Liver (tissue), 9 donors: ENCODE data around the gene TMEM170B. TPM values are rescaled to one million over a fixed set of nuclear protein-coding genes. Genes with fewer than 3 reads are reported as not detected.

Experiments
- DNase-seq: peaks from one replicate; pipeline ENCODE4 v3.0.0-alpha.2; 2017; ENCODE audit warnings: low spot score
- H3K27ac ChIP-seq, 2 donors: one replicate each; pipeline ENCODE4 v1.7.0; 2013; ENCODE audit warnings: inconsistent platforms in 2 of 2, low read length in 2 of 2, control low read depth in 1 of 2, low read depth in 1 of 2, mild to moderate bottlenecking in 1 of 2
- H3K27me3 ChIP-seq, 4 donors: one replicate each; pipeline versions ENCODE4 v1.6.1 to v1.7.0; 2013; ENCODE audit warnings: low read length in 3 of 4, inconsistent platforms in 1 of 4, mild to moderate bottlenecking in 1 of 4, moderate library complexity in 1 of 4; ENCODE audit not compliant: control insufficient read depth in 4 of 4, insufficient read depth in 4 of 4
- H3K36me3 ChIP-seq, 4 donors: one replicate each; pipeline versions ENCODE4 v1.6.1 to v1.7.0; 2013; ENCODE audit warnings: low read length in 3 of 4, mild to moderate bottlenecking in 3 of 4, low read depth in 1 of 4, moderate library complexity in 1 of 4; ENCODE audit not compliant: control insufficient read depth in 4 of 4, insufficient read depth in 3 of 4
- H3K4me1 ChIP-seq, 4 donors: one replicate each; pipeline versions ENCODE4 v1.6.1 to v1.7.0; 2013; ENCODE audit warnings: low read length in 3 of 4, mild to moderate bottlenecking in 3 of 4, moderate library complexity in 1 of 4; ENCODE audit not compliant: control insufficient read depth in 4 of 4, insufficient read depth in 4 of 4
- H3K4me3 ChIP-seq, 3 donors: one replicate each; pipeline versions ENCODE4 v1.6.1 to v1.7.0; 2013; ENCODE audit warnings: low read length in 3 of 3, control low read depth in 1 of 3, low read depth in 1 of 3, mild to moderate bottlenecking in 1 of 3
- H3K9ac ChIP-seq, 2 donors: one replicate each; pipeline ENCODE4 v1.7.0; 2013; ENCODE audit warnings: low read length in 2 of 2, mild to moderate bottlenecking in 2 of 2, moderate library complexity in 2 of 2, control low read depth in 1 of 2, low read depth in 1 of 2
- H3K9me3 ChIP-seq, 4 donors: one replicate each; pipeline versions ENCODE4 v1.6.1 to v1.7.0; 2013; ENCODE audit warnings: low read length in 3 of 4; ENCODE audit not compliant: control insufficient read depth in 4 of 4
- ATF3 ChIP-seq: IDR thresholded peaks from 2 replicates; pipeline ENCODE4 v1.6.1; 2016; ENCODE audit warnings: antibody characterized with exemption
- CTCF ChIP-seq: fragments of 150-350 bp; IDR thresholded peaks from 2 replicates; pipeline ENCODE4 v1.5.1; 2017; ENCODE audit warnings: improper control_type of control experiment, low read depth, low read length; ENCODE audit not compliant: missing input control
- EGR1 ChIP-seq, 2 donors: IDR thresholded peaks; 2 replicates each; pipeline ENCODE4 v1.6.1; 2016 to 2018; ENCODE audit warnings: antibody characterized with exemption in 2 of 2, low read depth in 2 of 2
- FOXA1 ChIP-seq: IDR thresholded peaks from 2 replicates; pipeline ENCODE4 v1.6.1; 2016; ENCODE audit warnings: antibody characterized with exemption
- FOXA2 ChIP-seq: IDR thresholded peaks from 2 replicates; pipeline ENCODE4 v1.6.1; 2016; ENCODE audit warnings: antibody characterized with exemption
- GABPA ChIP-seq, 2 donors: IDR thresholded peaks in 1 of 2; conservative IDR thresholded peaks in 1 of 2; 2 replicates each; pipeline ENCODE4 v1.6.1; 2016; ENCODE audit warnings: antibody characterized with exemption in 2 of 2, mild to moderate bottlenecking in 1 of 2, moderate library complexity in 1 of 2
- HNF4A ChIP-seq, 2 donors: conservative IDR thresholded peaks; 2 replicates each; pipeline ENCODE4 v1.6.1; 2016; ENCODE audit warnings: antibody characterized with exemption in 2 of 2, mild to moderate bottlenecking in 2 of 2
- HNF4G ChIP-seq: IDR thresholded peaks from 2 replicates; pipeline ENCODE4 v1.6.1; 2016; ENCODE audit warnings: antibody characterized with exemption
- JUND ChIP-seq, 2 donors: IDR thresholded peaks; 2 replicates each; pipeline ENCODE4 v1.6.1; 2016; ENCODE audit warnings: antibody characterized with exemption in 2 of 2
- MAX ChIP-seq: IDR thresholded peaks from 2 replicates; pipeline ENCODE4 v1.6.1; 2016; ENCODE audit warnings: antibody characterized with exemption
- NR2F2 ChIP-seq: IDR thresholded peaks from 2 replicates; pipeline ENCODE4 v1.6.1; 2016; ENCODE audit warnings: antibody characterized with exemption
- RAD21 ChIP-seq, 2 donors: IDR thresholded peaks; 2 replicates each; pipeline ENCODE4 v1.6.1; 2016; ENCODE audit warnings: antibody characterized with exemption in 2 of 2, mild to moderate bottlenecking in 2 of 2
- REST ChIP-seq: IDR thresholded peaks from 2 replicates; pipeline ENCODE4 v1.6.1; 2016; ENCODE audit warnings: antibody characterized with exemption, mild to moderate bottlenecking
- RXRA ChIP-seq, 2 donors: IDR thresholded peaks; 2 replicates each; pipeline ENCODE4 v1.6.1; 2017 to 2018; ENCODE audit warnings: antibody characterized with exemption in 2 of 2, mild to moderate bottlenecking in 1 of 2
- SP1 ChIP-seq: IDR thresholded peaks from 2 replicates; pipeline ENCODE4 v1.6.1; 2018; ENCODE audit warnings: antibody characterized with exemption, mild to moderate bottlenecking
- YY1 ChIP-seq: IDR thresholded peaks from 2 replicates; pipeline ENCODE4 v1.6.1; 2016; ENCODE audit warnings: antibody characterized with exemption, mild to moderate bottlenecking
- ZBTB33 ChIP-seq: IDR thresholded peaks from 2 replicates; pipeline ENCODE4 v1.6.1; 2016; ENCODE audit warnings: antibody characterized with exemption
- WGBS: extraction: QIAGEN DNeasy Blood & Tissue Kit; methylation state at CpG from one replicate; pipeline ENCODE4 v1.1.7; 2013; 5-methylcytosine and 5-hydroxymethylcytosine counted together
- polyA plus RNA-seq, 2 donors: library from polyadenylated mRNA; stranded (reverse) in 1 of 2; unstranded in 1 of 2; fragments of 200-250 nt in 1 of 2; fragments of >200 nt in 1 of 2; fragmentation: Nextera tagmentation in 1 of 2; extraction: Ambion mirVana in 1 of 2; gene quantifications; one replicate each; pipeline versions ENCODE4 v1.2.1 to v1.2.3, GENCODE V29; 2013 to 2015
- total RNA-seq, 2 donors: library from RNA; depleted of rRNA; stranded (reverse); fragments of >200 nt; gene quantifications; one replicate each; pipeline ENCODE4 v1.2.3, GENCODE V29; 2014
- donor health status: healthy.
- donor health status: healthy.
- donor health status: healthy.
- donor health status: healthy.
- donor health status: healthy.

Gene TMEM170B
- total and polyA plus RNA-seq, 4 donors = 1.8 to 11.0 (median 6.1) TPM

- H3K9me3 ChIP-seq = no peaks in the 10 kb centered on the region
- no peak overlapping the region for H3K4me3 ChIP-seq
- DNase-seq = no peak
- no peaks in the 10 kb centered on the region for H3K4me1 ChIP-seq
- TF ChIP-seq NR2F2 (no peak), CTCF (no peak), JUND (IDR thresholded peaks at IDR 0.05) (no peak), ATF3 (no peak), HNF4A (conservative IDR thresholded peaks at IDR 0.05) (no peak), SP1 (no peak), EGR1 (IDR thresholded peaks at IDR 0.05; ENCODE audit: low read depth in 2 of 2) (no peak), REST (no peak), RXRA (IDR thresholded peaks at IDR 0.05) (no peak), ZBTB33 (no peak), GABPA (IDR thresholded peaks at IDR 0.05 in 1 of 2, conservative IDR thresholded peaks at IDR 0.05 in 1 of 2) (no peak), FOXA2 (no peak), YY1 (no peak), FOXA1 (no peak), RAD21 (IDR thresholded peaks at IDR 0.05) (no peak), MAX (no peak), HNF4G (no peak)
- H3K9ac ChIP-seq = no peak overlapping the region
- 86% methylated on average over 3 of the region's 3 CpGs for WGBS
- no peaks in the 10 kb centered on the region for H3K27me3 ChIP-seq
- peaks cover 0 to 4% (median 2%) of the 10 kb centered on the region in 4 donors for H3K36me3 ChIP-seq
- H3K27ac ChIP-seq = no peak overlapping the region
These were observed 26.2 kb downstream of the TMEM170B start for GRCh38 chr6:11563793-11564192.

GRCh38 chr6:11566609-11567008 is 29.1 kb downstream of the TMEM170B start:
- DNase-seq = no peak
- no peak overlapping the region for H3K9ac ChIP-seq
- WGBS = 98% methylated on average over 8 of the region's 8 CpGs
- H3K4me1 ChIP-seq = no peaks in the 10 kb centered on the region
- no peak overlapping the region for H3K4me3 ChIP-seq
- no peaks in the 10 kb centered on the region for H3K27me3 ChIP-seq
- no peaks in the 10 kb centered on the region for H3K9me3 ChIP-seq
- H3K27ac ChIP-seq = no peak overlapping the region
- peaks cover 0 to 4% (median 2%) of the 10 kb centered on the region in 4 donors for H3K36me3 ChIP-seq
- TF ChIP-seq ATF3 = no peak
- no peak for TF ChIP-seq ZBTB33
- no peak for TF ChIP-seq REST
- TF ChIP-seq FOXA1 = no peak
- TF ChIP-seq EGR1 (IDR thresholded peaks at IDR 0.05; ENCODE audit: low read depth in 2 of 2) = no peak
